GM21529 (cell line): ENCODE results near the gene POU2F3.
A peak's percentile ranks its signal among the peaks of the same experiment; 100 is the strongest.

Experiments
- ATAC-seq: cut with Tn5 transposase; IDR thresholded peaks from one replicate; pipeline ENCODE4 v1.9.1; 2021; ENCODE audit not compliant: unreplicated experiment

The POU2F3 gene

DNA sequence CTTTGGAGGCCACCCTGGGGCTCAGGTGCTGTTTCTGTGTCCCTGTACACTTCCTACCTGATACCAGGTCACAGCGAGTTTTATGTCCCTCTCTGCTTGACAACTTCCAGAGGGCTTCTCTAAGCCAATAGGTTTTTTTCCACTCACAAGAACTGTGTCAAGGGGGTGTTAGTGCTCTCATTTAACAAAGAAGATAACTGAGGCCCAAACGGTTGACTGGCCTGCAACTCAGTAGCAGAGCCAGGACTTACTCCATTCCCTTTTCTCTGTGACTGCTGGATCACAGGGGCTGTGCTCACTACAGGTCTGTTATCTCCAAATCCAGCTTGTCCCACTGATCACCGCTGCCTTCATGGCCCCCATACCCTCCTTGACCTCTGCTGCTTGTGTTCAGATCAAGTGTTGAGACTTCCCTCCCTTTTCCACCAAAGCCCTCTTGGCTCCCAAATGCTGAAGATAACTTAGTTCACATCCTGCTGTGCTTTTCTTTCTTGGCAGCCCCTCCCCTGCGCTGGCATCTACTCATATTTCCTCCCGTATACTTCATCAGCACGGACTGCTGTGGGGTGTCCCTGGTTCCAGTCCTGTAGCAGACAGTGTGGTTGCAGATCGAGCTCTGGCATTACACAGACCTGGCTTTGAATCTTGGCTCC lies 41.3 kb downstream of the POU2F3 start:
- ATAC-seq = no peak

DNA sequence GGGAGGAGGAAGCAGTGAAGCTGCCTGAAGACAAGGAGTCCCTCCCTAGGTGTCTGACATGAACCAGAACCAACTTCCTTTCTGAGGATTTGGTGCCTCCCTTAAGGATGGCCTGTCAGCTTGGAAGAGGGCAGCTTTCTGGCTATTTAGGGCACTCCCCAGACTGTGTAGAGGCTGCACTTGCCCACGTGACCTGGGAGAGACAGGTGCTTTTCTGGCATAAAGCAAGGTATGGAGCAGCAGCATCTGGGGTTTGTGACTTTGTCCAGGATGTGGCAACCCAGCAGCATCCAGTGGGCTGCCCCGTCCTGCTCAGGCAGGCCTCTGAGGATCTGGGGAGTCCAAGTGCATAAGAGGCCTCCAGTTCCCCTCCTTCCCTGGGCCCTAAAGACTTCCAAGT lies 43.2 kb downstream of the POU2F3 start:
- ATAC-seq = no peak

DNA sequence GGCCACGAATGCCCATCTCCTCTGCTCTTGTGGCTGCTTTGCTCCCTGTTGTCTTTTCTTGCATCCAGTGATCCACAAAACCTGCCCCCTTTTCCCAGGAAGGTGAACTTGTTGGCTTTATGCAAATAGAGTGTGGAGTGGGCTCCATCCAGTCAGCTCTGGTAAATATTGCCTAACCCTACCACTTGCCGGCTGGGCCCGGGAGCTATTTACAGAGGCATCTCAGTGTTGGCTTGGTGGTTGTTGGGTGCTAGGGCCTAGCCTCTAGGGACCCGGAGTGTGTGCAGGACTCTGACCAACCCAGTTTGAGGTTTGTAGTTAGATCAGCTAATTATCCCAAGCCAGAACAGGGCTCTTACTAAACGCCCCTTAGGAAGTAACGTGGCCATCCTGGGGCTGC lies 44.3 kb downstream of the POU2F3 start:
- ATAC-seq = no peak

DNA sequence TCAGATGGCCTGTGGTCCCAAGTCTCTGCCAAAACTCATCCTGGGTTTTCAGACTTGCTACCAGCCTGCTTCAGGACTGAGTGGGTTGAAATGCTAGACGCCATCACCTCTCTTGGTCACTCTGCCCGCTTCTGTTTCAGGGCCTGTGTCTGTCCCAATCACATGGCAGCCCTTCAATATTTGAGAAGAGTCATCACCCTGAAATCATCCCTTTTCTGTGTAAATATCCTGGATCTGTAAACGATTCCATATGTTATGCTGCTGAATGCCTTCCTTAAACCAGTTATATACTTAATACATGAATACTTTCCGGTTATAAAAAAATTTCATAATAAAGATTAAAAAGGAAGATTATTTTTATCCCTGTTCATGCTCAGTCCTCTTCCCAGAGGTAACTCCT lies 45.3 kb downstream of the POU2F3 start:
- no peak for ATAC-seq

DNA sequence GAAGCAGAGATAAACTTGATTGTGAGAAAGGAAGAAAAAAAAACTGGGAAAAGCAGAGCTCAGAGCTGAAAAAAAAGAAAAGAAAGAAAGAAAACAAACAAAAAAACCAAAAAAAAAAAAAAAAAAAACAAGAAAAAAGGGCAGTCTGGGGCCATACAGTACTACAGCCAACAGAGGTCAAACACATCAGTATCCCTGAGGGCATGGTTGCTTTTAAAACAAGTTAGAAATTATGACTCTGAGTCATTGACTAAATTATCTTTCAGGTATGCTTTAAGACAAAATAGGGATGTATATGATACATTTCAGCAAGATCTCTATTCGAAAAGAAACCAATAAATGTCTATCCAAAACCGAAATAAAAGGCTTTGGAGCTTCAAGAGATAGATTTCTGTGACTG lies 48.1 kb downstream of the POU2F3 start:
- ATAC-seq = no peak

DNA sequence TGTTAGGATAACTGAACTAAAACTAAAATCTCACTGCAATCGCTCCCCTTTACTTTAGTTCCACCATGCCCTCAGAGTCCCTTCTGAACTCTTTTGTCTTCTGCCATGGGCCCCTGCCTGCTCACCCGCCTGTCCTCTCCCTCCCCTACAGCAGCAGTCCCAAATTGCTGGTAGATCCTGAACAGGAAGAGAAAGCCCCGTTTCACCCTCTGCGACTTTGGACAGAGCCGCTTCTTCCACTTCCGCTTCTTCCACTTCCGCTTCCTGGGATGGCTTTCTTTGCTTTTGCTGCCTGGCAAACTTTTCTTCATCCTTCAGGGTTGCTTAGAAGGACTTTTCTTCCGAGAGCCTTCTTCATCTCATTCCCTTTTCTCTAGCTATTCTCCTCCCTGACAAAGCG lies 49.5 kb downstream of the POU2F3 start:
- no peak for ATAC-seq

DNA sequence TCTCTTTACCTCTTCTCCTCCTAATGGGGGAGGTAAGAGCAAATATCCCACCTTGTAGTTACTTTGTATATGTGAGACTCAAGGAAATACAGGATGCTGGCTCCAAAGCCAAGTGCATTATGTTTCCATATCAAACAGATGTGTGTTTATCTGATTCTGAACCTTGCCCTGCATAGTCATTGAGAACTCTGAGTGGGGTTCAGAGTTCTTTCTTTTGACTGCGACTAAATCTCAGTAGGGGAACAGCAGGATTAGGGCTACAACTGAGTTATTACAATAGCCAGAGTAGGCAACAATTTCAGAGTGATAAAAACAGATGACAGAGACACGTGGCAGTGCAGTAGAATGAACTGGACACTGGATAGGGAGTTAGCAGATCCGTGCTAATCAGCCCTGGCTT lies 51.0 kb downstream of the POU2F3 start:
- no peak for ATAC-seq

DNA sequence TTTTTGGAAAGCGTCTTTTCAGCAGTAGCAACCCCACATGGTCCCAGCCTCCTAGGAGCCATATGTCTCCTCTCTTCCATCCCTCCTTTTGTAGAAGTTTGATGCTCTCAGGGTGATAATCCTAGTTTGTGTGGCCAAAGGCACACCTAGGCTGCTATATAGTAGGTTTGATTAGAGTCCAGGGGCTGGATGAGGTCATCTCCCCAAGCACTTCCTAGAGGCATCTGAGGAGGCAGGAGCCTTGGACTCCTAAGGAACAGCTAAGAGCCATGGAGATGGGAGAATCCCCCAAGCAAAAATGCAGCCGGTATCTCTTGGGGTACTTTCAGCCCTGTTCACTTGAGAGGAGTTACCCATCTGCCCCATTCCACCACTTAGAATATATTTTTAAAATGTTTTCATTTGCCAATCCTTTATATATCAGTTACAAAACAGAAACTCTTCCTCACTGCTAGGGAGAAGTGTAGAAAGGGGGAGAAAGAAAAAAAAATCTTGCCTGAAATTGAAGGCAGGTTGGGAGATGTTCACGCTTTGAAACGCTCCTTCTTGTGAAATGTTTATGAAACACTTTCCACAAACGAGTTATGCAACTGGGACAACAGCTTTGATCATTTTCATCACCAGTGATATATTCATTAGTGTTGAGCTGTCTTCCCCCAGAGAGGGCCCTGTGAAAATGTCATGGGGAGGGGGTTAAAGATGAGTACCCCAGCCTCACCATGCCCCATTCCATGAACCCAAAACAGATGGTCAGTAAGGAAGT lies 53.3 kb downstream of the POU2F3 start:
- ATAC-seq = no peak

DNA sequence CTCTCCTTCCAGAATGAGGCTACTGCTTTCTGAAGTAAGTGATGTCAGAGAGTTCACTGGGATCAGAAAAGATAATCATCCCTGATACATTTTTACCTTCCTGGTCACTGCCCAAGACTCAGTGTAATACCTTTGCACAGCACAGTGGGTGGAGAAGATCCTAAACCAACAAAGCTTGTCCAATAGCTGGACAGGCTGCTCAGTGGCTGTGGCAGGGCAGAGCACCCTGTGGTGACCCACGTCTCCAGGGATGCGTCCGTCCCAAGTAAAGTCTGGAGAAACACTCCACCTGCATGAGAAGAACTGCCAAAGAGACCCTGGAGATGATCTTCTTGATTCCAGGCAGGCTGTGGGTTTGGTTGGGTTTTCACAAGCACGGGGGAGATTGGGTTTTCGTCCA lies 54.2 kb downstream of the POU2F3 start:
- ATAC-seq = no peak

DNA sequence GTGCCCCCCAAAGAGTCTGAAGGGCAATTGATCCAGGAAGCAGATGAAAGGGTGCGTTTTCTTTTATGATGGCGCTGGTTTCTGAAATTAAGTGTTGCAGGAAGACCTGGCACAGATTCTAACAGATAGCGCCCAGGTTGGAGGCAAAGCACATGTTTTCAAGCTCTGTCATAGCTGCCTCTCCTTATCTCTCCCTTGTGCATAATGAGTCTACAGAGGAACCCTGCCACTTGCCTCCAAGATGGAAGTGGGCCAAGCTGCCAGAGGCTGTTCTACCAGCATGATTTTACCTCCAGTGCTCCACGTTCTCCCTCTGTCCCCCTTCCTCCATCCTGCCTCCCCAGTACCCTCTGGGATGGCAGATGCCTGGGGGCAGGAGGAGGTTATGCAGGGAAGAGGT lies 55.2 kb downstream of the POU2F3 start:
- no peak for ATAC-seq

DNA sequence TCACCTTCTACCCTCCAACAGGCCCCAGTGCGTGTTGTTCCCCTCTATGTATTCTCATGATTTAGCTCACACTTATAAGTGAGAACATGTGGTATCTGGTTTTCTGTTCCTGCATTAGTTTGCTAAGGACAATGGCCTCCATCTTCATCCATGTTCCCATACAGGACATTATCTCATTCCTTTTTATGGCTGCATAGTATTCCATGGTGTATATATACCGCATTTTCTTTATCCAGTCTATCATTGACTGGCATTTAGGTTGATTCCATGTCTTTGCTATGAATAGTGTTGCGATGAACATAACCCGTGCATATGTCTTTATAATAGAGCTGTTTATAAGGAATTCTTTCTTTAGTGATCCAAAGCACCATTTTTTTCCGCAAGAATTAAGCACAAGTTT lies 56.6 kb downstream of the POU2F3 start:
- ATAC-seq = no peak

DNA sequence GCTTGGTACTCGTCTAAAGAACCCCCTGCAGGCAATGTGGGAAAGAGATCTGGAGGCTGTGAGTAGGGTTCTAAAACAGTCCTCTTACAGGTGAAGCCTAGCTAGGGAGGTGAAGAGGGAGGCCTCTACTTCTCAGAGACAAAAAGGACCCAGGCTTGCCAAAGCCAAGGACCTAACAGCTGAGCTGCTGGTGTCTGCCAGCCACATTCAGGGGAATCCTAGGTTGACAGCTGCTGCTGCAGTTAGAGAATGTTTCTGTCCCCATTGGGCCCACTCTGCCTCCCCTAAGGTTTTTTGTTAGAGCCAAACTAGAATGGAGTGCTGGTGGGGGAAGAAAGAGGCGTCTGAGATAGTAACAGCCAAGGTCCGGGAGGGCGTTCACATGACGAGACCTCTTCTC lies 58.5 kb downstream of the POU2F3 start:
- no peak for ATAC-seq

DNA sequence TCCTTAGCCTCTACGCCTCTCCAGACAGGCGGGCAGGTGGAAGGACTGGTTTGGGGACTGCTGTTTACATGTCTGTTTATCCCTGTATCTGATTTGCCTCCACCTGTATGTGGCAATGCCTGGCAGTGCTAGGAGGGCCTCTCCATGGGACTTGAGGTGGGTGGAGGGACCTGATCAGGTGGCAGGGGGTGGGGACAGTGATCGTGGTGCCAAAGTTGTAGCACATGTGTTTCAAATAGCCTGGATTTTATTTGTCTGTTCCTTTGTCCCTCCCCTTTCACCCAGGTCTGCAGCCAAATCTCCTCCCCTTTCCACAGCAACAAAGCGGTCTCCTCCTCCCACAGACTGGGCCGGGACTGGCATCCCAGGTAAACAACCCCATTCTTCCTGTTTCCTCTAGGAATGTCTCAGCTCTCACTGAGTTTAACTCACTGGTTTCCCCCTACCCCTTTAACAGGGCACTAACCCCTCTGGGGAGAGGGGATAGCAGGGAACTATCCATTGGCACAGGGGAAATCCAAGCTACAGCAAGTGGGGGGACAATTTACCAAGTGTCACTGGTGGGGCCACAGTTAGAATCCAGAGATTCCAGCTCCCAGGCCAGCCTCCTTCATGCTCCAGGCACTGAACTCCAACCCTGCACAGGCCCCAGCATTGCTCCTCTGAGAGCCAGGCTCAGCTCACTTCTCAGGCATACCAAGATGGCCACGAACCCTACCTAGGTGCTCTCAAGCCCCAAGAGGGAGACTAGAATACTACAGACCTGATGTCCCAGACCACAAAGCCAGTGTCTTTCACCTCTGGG lies 62.3 kb downstream of the POU2F3 start:
- ATAC-seq = no peak

DNA sequence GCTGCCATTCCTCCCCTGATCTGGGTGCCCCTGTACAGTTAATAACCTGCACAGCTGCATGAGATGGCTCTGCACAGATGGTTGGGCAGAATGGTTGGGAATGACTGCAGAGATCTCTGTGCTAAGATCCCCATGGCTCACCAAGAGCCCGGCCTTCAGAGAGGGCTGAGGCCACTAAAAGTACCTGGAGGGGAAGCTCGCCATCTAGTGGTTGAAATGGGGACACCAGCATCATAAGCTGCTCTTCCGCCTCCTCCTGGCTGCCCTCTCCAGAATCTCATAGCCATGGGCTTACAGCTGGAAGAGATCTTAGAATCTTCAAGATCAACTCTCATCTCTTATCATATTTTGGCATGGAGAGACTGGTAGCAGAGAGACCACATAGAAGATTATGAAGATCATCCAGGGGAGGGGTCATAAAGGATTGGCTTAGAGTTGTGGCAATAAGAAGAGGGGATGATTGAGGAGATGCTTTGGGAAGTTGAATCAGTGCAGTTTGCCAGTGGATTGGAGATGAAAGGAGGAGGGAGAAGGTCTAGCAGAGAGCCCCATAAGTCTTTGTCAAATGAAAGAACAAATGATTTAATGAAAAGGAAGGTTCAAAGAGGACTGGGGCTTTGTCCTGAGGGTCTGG lies 63.2 kb downstream of the POU2F3 start:
- peak; percentile 74 for ATAC-seq

DNA sequence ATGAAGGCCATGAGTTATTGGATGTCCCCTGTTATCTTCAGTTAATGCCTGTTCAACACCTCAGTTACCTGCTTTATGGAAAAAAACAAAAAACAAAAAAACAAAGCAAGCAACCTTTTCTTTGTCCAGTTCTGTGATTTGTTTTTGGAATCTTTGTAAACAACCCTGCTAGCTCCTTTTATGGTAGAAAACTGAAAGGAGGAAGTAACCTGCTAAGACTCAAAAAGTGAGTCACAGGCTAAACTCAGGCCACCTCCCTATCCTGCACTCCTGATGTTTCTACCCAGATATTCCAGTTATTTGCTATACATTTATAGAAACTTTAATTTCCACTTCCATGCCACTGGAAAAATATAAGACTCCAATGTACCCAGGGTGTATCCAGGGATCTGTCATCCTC lies 64.6 kb downstream of the POU2F3 start:
- no peak for ATAC-seq

DNA sequence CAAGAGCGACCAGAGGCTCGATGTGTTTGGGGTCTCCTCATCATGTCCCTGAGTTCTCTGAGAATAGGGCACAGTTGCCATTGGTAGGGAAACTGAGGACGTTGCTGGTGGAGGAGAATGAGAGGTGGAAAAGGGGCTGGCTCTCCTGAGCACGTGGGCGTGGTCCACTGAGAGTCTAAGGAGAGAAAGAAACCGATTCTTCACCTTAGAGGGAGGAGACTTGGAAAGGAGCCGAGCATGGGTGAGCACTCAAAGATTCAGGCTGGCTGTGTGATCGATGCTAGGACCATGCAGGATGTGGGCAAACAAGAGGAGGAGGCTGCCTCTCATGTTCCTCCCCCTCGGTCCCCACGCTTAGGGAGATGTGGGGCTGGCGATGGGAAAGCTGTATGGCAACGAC lies 65.3 kb downstream of the POU2F3 start:
- ATAC-seq = no peak

DNA sequence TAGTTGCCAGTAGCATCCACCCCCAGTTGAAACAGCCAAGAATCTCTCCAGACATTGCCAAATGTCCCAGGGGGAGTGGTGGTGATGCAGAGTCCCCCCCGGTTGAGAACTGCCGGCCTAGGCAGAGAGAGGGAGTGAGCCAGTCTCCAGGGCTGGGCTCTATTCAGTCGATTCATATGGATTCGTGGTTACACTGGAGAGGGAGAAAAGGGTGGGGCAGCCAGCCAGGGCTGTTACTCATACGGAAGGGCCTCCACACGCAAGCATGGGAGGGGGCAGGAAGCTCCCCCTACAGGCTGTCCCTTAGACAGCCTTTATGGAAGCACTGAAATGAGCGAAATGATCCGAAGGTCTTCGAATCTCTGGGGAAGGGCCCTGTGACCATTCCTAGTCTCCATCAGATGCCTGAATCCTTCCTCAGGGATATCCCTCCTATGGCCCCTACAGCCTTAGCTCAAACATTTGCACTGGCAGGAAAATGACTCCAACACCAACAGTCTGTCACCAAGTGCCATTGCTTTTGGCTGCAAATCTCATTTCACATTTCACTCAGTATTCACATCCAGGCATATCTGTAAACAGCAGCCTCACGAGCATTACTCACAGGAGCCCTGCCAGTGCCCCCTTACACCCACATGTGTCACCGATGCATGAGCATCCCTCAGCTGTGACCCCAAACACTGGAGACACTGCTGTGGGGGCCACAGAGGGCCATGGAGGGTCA lies 66.7 kb downstream of the POU2F3 start:
- ATAC-seq = no peak

DNA sequence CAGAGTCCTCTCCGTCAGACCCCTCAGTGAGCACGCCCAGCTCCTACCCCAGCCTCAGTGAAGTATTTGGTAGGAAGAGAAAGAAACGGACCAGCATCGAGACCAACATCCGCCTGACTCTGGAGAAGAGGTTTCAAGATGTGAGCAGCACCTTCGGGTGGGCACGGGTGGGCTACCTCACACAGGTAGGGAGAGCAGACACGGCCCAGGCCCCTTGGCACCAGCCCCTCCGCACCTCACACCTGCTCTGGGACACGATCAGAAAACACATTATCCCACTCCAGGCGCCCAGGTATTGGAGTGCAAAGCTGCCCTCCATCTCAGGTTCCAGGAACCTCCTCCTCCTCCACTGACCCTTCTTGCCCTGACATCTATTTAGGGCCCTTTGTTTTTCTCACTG lies 67.5 kb downstream of the POU2F3 start:
- no peak for ATAC-seq

DNA sequence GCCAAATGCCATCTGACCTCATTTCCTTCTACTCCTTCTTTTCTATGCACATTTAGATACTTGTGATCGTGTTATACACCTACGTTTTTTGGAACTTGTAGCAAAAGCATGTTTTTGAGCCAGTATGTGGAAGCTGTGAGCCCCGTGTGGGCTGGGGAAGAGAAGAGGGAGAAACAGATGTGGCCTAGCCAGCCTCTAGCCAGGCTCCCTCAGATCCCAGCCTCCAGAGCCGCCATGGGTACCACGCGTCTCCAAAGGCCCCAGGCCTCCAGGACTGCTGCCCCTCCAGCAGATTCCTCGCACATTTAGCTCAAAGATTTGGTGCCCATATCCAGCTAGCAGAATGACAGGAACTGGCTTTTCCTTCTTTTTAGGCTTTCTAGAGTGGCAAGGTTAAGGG lies 68.1 kb downstream of the POU2F3 start:
- ATAC-seq = no peak

DNA sequence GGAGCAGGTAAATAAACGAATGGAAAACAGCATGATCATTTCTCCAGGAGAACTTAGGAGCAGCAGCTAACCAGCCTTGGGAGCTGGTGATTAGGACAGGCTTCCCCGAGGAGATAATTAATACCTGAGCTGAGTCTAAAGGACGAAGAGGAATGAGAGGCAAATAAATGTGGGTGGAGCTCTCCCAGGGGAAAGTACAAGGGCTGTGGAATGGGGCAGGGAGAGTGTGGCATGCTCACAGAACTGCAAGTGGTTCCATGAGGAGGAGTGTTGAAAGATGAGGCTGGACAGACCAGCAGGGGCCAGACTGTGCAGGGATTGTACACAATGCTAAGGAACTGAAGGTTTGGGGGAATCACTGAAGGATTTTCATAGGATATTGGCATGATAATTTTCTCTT lies 70.9 kb downstream of the POU2F3 start:
- ATAC-seq = no peak

DNA sequence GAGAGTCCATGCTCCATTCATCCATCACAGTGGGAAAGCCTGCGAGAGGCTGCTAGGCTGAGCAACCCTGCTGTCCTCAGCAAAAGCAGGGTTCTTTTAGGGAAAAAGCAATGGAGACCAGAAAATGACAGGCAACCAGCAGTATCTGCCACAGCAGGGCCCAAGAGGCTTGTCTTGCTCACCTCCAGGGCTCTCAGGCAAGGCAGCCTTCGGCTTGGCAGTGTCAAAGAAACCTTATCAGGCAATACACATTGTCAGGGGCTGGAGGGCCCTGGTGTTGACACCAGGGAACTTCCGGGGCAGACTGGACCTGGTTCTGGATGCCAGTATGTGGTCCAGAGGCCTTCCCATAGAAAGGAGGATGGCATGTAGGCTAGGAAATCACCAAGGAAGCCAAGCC lies 74.9 kb downstream of the POU2F3 start:
- ATAC-seq = no peak
